OCI-LY3 (cell line): Measurements from ENCODE around the gene TAS2R42.

Experiments
- CTCF ChIP-seq: fragments of 200-600, 300-600 bp; sonication (generic); IDR thresholded peaks from 2 replicates; pipeline ENCODE4 v1.5.1; 2014; ENCODE audit warnings: antibody characterized with exemption, low read length, low read depth
- EZH2phosphoT487 ChIP-seq: fragments of 200-600 bp; shearing (Covaris generic); IDR thresholded peaks from 2 replicates; pipeline ENCODE4 v1.6.1; 2018; ENCODE audit warnings: antibody characterized with exemption, mixed run types, low read depth

- no peak for TF ChIP-seq CTCF
- no peak for TF ChIP-seq EZH2phosphoT487
Observed at GRCh38 chr12:11147420-11147819, 39.3 kb downstream of the TAS2R42 start.
